Right lobe of liver (tissue), 4 donors: ENCODE data around the gene RIC8A.
"Not testable (repeated sequence)": the region's sequence is repeated elsewhere in the genome, so short reads cannot be mapped to it uniquely, and the experiment has no call there.

Experiments
- CTCF ChIP-seq, 4 donors: fragments of 200-600 bp in 3 of 4; fragments of 450-650 bp in 1 of 4; IDR thresholded peaks; one replicate each; pipeline versions ENCODE4 v1.5.1 to v1.8.0; 2016 to 2022; ENCODE audit warnings: antibody characterized with exemption in 4 of 4, mild to moderate bottlenecking in 2 of 4
- POLR2A ChIP-seq: fragments of 450-650 bp; IDR thresholded peaks from one replicate; pipeline ENCODE4 v1.6.1; 2017; ENCODE audit warnings: antibody characterized with exemption, mild to moderate bottlenecking
- donor health status: DM: no; HTN: no; CAD: no.
- donor health status: DM: no; HTN: no; CAD: no.
- donor health status: DM: no; HTN: yes; CAD: no.

- TF ChIP-seq POLR2A; CTCF (IDR thresholded peaks at IDR 0.05): not testable (repeated sequence)
These were observed 17.0 kb upstream of the RIC8A start for GRCh38 chr11:190546-190945.
